ENCODE results near the gene ADGRG1.

The ADGRG1 gene

GRCh38 chr16:57683636-57684545 lies 55.5 kb downstream of the ADGRG1 start:
- no peak for DNase-seq (ENCODE audit: low read depth)

GRCh38 chr16:57684626-57685358 lies 56.4 kb downstream of the ADGRG1 start:
- DNase-seq (ENCODE audit: low read depth): no peak

GRCh38 chr16:57685633-57686032 lies 57.2 kb downstream of the ADGRG1 start:
- DNase-seq (ENCODE audit: low read depth): no peak

- no peak for DNase-seq (ENCODE audit: low read depth)
These were observed 58.1 kb downstream of the ADGRG1 start for GRCh38 chr16:57686577-57686976.

GRCh38 chr16:57687363-57687929 lies 59.0 kb downstream of the ADGRG1 start:
- no peak for DNase-seq (ENCODE audit: low read depth)

GRCh38 chr16:57688487-57688986 lies 60.1 kb downstream of the ADGRG1 start:
- DNase-seq (ENCODE audit: low read depth): no peak

- DNase-seq (ENCODE audit: low read depth): no peak
These were observed 60.7 kb downstream of the ADGRG1 start for GRCh38 chr16:57688987-57689761.

- no peak for DNase-seq (ENCODE audit: low read depth)
These were observed 61.5 kb downstream of the ADGRG1 start for GRCh38 chr16:57689762-57690558.

GRCh38 chr16:57690782-57691471 lies 62.5 kb downstream of the ADGRG1 start:
- DNase-seq (ENCODE audit: low read depth): no peak

GRCh38 chr16:57692636-57693035 lies 64.2 kb downstream of the ADGRG1 start:
- no peak for DNase-seq (ENCODE audit: low read depth)

GRCh38 chr16:57693550-57693949 lies 65.1 kb downstream of the ADGRG1 start:
- DNase-seq (ENCODE audit: low read depth): no peak

GRCh38 chr16:57694231-57694724 lies 65.8 kb downstream of the ADGRG1 start:
- no peak for DNase-seq (ENCODE audit: low read depth)

GRCh38 chr16:57694725-57695679 lies 66.6 kb downstream of the ADGRG1 start, which contains the start of gene DRC7:
DRC7 (plus strand) TSS chr16:57694806; CDS start chr16:57697950, 3,144 bp downstream.
- DNase-seq (ENCODE audit: low read depth): no peak

- no peak for DNase-seq (ENCODE audit: low read depth)
These were observed 67.2 kb downstream of the ADGRG1 start for GRCh38 chr16:57695680-57696069.

GRCh38 chr16:57696240-57696639 lies 67.8 kb downstream of the ADGRG1 start:
- no peak for DNase-seq (ENCODE audit: low read depth)

- DNase-seq (ENCODE audit: low read depth): no peak
These were observed 69.6 kb downstream of the ADGRG1 start for GRCh38 chr16:57697896-57698537.

GRCh38 chr16:57698812-57699405 lies 70.5 kb downstream of the ADGRG1 start:
- no peak for DNase-seq (ENCODE audit: low read depth)

- no peak for DNase-seq (ENCODE audit: low read depth)
These were observed 71.1 kb downstream of the ADGRG1 start for GRCh38 chr16:57699481-57699880.

Measured in activated T-helper 9 cell treated with anti-CD3 and anti-CD28 coated beads, Interleukin-2, amount 50 U/mL, for 16 hours (primary cell).